Mesenchymal stem cell (in vitro differentiated cells and primary cell): Measurements from ENCODE around the gene RIF1.

ENCODE experiments used
- DNase-seq: peaks from one replicate; pipeline ENCODE4 v3.0.0-alpha.2; 2013
- H2AFZ ChIP-seq: one replicate; pipeline ENCODE4 v1.6.1; 2013; ENCODE audit warnings: low read depth, mild to moderate bottlenecking, control low read depth, inconsistent platforms, low read length, moderate library complexity
- H2AK5ac ChIP-seq: 2 replicates; pipeline ENCODE4 v1.6.1; 2013; ENCODE audit warnings: low read length, moderate library complexity, mild to moderate bottlenecking, inconsistent platforms; ENCODE audit not compliant: severe bottlenecking
- H2BK120ac ChIP-seq: one replicate; pipeline ENCODE4 v1.6.1; 2013; ENCODE audit warnings: low read depth, mild to moderate bottlenecking, inconsistent platforms, low read length, moderate library complexity
- H2BK12ac ChIP-seq, 2 experiments: one replicate each; pipeline ENCODE4 v1.6.1; 2013; ENCODE audit warnings: inconsistent platforms in 2 of 2, low read length in 2 of 2, mild to moderate bottlenecking in 2 of 2, moderate library complexity in 2 of 2, control low read depth in 1 of 2
- H2BK15ac ChIP-seq: one replicate; pipeline ENCODE4 v1.6.1; 2013; ENCODE audit warnings: mild to moderate bottlenecking, low read depth, inconsistent platforms; ENCODE audit not compliant: poor library complexity, severe bottlenecking
- H2BK5ac ChIP-seq: 2 replicates; pipeline ENCODE4 v1.6.1; 2013; ENCODE audit warnings: low read depth, mild to moderate bottlenecking, low read length, control low read depth, inconsistent platforms; ENCODE audit not compliant: poor library complexity, severe bottlenecking
- H3K14ac ChIP-seq, 2 experiments: one replicate each; pipeline ENCODE4 v1.6.1; 2013; ENCODE audit warnings: inconsistent platforms in 2 of 2, low read length in 2 of 2, control low read depth in 1 of 2, mild to moderate bottlenecking in 1 of 2, moderate library complexity in 1 of 2
- H3K18ac ChIP-seq, 2 experiments: one replicate each; pipeline ENCODE4 v1.6.1; 2013; ENCODE audit warnings: inconsistent platforms in 2 of 2, low read length in 2 of 2, control low read depth in 1 of 2, low read depth in 1 of 2, mild to moderate bottlenecking in 1 of 2
- H3K23ac ChIP-seq, 2 experiments: one replicate each; pipeline ENCODE4 v1.6.1; 2013; ENCODE audit warnings: inconsistent platforms in 2 of 2, low read length in 2 of 2, mild to moderate bottlenecking in 2 of 2, moderate library complexity in 2 of 2, control low read depth in 1 of 2
- H3K27ac ChIP-seq: 2 replicates; pipeline ENCODE4 v1.5.1; 2013; ENCODE audit warnings: mild to moderate bottlenecking, moderate library complexity, low read length, control low read depth, inconsistent platforms; ENCODE audit not compliant: poor library complexity, severe bottlenecking
- H3K27me3 ChIP-seq, 2 experiments: 2 replicates each; pipeline versions ENCODE4 v1.6.1 to v1.7.0; 2013; ENCODE audit warnings: low read length in 2 of 2, mild to moderate bottlenecking in 2 of 2, moderate library complexity in 2 of 2, control low read depth in 1 of 2, inconsistent platforms in 1 of 2; ENCODE audit not compliant: control insufficient read depth in 1 of 2, insufficient read depth in 1 of 2
- H3K36me3 ChIP-seq, 2 experiments: 2 replicates each; pipeline versions ENCODE4 v1.6.1 to v1.7.0; 2013; ENCODE audit warnings: low read length in 2 of 2, control low read depth in 1 of 2, inconsistent platforms in 1 of 2, low read depth in 1 of 2, mild to moderate bottlenecking in 1 of 2; ENCODE audit not compliant: insufficient read depth in 2 of 2, control insufficient read depth in 1 of 2
- H3K4ac ChIP-seq, 2 experiments: one replicate each; pipeline ENCODE4 v1.6.1; 2013; ENCODE audit warnings: inconsistent platforms in 2 of 2, low read length in 2 of 2, mild to moderate bottlenecking in 2 of 2, moderate library complexity in 2 of 2, control low read depth in 1 of 2, low read depth in 1 of 2
- H3K4me1 ChIP-seq: 2 replicates; pipeline ENCODE4 v1.6.1; 2013; ENCODE audit warnings: low read depth, low read length, control low read depth; ENCODE audit not compliant: control insufficient read depth, insufficient read depth
- H3K4me2 ChIP-seq: 2 replicates; pipeline ENCODE4 v1.6.1; 2013; ENCODE audit warnings: low read length, mild to moderate bottlenecking, inconsistent platforms; ENCODE audit not compliant: poor library complexity, severe bottlenecking
- H3K4me3 ChIP-seq, 2 experiments: 2 replicates each; pipeline versions ENCODE4 v1.5.1 to v1.7.0; 2013; ENCODE audit warnings: low read length in 2 of 2, mild to moderate bottlenecking in 2 of 2, control low read depth in 1 of 2, low read depth in 1 of 2; ENCODE audit not compliant: insufficient read depth in 1 of 2
- H3K79me1 ChIP-seq: replicated peaks from 2 replicates; pipeline ENCODE4 v1.6.1; 2013; ENCODE audit warnings: mild to moderate bottlenecking, control low read depth, low read length, inconsistent platforms; ENCODE audit not compliant: poor library complexity, severe bottlenecking
- H3K9ac ChIP-seq: 2 replicates; pipeline ENCODE4 v1.7.0; 2013; ENCODE audit warnings: mild to moderate bottlenecking, low read length, moderate library complexity
- H3K9me3 ChIP-seq: 2 replicates; pipeline ENCODE4 v1.7.0; 2013; ENCODE audit warnings: mild to moderate bottlenecking, low read length; ENCODE audit not compliant: control insufficient read depth
- H4K8ac ChIP-seq: one replicate; pipeline ENCODE4 v1.6.1; 2013; ENCODE audit warnings: inconsistent platforms, mild to moderate bottlenecking, low read length, moderate library complexity
- H4K91ac ChIP-seq: one replicate; pipeline ENCODE4 v1.6.1; 2013; ENCODE audit warnings: mild to moderate bottlenecking, low read length, inconsistent platforms
- WGBS: methylation state at CpG from one replicate; pipeline ENCODE4 v1.1.7; 2013; ENCODE audit warnings: mixed read lengths; 5-methylcytosine and 5-hydroxymethylcytosine counted together

The RIF1 gene

GRCh38 chr2:151465771-151466170 is 56.1 kb downstream of the RIF1 start:
- no peak overlapping the region for H3K4ac ChIP-seq
- H4K91ac ChIP-seq: no peak overlapping the region
- H3K36me3 ChIP-seq: peaks cover 12 to 98% of the 10 kb centered on the region in 2 experiments
- no peak overlapping the region for H3K18ac ChIP-seq
- no peak overlapping the region for H3K4me3 ChIP-seq
- no peaks in the 10 kb centered on the region for H3K4me1 ChIP-seq
- H2BK12ac ChIP-seq: no peak overlapping the region
- DNase-seq: no peak
- no peak overlapping the region for H2BK15ac ChIP-seq
- peaks cover 10% of the 10 kb centered on the region for H3K79me1 ChIP-seq
- H2BK5ac ChIP-seq: no peak overlapping the region
- H2AFZ ChIP-seq: no peak overlapping the region
- no peak overlapping the region for H2BK120ac ChIP-seq
- WGBS: 97% methylated on average over 3 of the region's 3 CpGs
- H3K9ac ChIP-seq: no peak overlapping the region
- H3K14ac ChIP-seq: no peak overlapping the region
- H3K27me3 ChIP-seq: no peaks in the 10 kb centered on the region
- no peak overlapping the region for H3K27ac ChIP-seq
- H3K9me3 ChIP-seq: peaks cover 7% of the 10 kb centered on the region
- H3K23ac ChIP-seq: no peak overlapping the region
- no peak overlapping the region for H2AK5ac ChIP-seq
- H3K4me2 ChIP-seq: no peak overlapping the region
- no peak overlapping the region for H4K8ac ChIP-seq

DNA sequence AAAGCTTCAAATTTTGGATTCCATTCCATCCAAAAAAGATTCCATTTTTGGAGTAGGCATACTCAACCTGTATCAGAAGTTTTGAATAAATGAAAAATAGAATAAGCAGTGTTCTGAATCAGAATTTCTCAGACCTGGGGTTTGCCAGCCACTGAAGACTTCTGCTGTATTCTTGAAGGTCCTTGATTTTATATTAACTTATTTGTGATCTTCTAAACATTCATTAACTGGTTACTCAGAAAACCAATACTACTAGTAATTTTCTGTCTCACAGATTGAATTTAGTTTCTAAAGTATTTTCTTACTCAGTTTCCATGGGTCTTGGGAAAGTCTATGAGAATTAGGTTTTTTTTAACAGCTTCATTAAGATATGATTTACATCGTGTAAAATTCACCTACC is 60.9 kb downstream of the RIF1 start:
- Histone ChIP-seq H3K18ac (no peak overlapping the region), H3K23ac (no peak overlapping the region), H2BK15ac (no peak overlapping the region), H3K27ac (no peak overlapping the region), H2AK5ac (no peak overlapping the region), H2BK5ac (no peak overlapping the region), H3K36me3 (peaks cover 12 to 81% of the 10 kb centered on the region in 2 experiments), H2BK12ac (no peak overlapping the region), H3K4ac (no peak overlapping the region), H3K4me1 (no peaks in the 10 kb centered on the region), H3K4me2 (no peak overlapping the region), H3K9ac (no peak overlapping the region), H2AFZ (no peak overlapping the region), H2BK120ac (no peak overlapping the region), H4K91ac (no peak overlapping the region), H3K14ac (no peak overlapping the region), H3K27me3 (no peaks in the 10 kb centered on the region), H3K79me1 (peaks cover 12% of the 10 kb centered on the region), H3K4me3 (no peak overlapping the region), H4K8ac (no peak overlapping the region), H3K9me3 (peaks cover 9% of the 10 kb centered on the region)
- DNase-seq: no peak
- no CpG with 5 or more reads among the region's 1 CpG for WGBS

GRCh38 chr2:151472966-151473365 is 63.3 kb downstream of the RIF1 start:
- Histone ChIP-seq H2BK12ac (no peak overlapping the region), H4K8ac (no peak overlapping the region)

DNA sequence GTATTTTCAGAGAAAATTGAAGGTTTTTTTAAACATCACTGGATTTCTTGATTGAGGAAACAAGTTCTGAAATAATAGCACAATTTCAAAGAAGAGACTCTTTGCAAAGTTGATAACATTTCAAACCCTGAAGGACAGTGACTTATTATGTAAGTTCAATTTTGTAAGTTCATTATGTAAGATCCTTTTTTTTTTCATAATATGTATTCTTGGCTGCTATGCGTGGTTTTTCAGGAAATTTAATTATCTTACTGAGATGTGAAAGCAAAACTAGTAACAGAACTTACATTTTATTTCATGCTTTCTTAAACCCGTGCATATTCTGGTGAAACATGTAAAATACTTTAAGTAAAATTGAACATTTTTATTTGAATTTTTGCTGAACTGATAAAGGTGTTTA is 65.4 kb downstream of the RIF1 start:
- Histone ChIP-seq H3K23ac (no peak overlapping the region), H3K27ac (no peak overlapping the region), H2BK120ac (no peak overlapping the region), H3K9ac (no peak overlapping the region), H2BK15ac (no peak overlapping the region), H3K4me2 (no peak overlapping the region), H3K4me1 (peaks cover 3% of the 10 kb centered on the region), H3K18ac (no peak overlapping the region), H2AK5ac (no peak overlapping the region), H3K79me1 (peaks cover 13% of the 10 kb centered on the region), H3K36me3 (peaks cover 10 to 57% of the 10 kb centered on the region in 2 experiments), H3K4me3 (no peak overlapping the region), H4K8ac (no peak overlapping the region), H2AFZ (no peak overlapping the region), H3K9me3 (peaks cover 9% of the 10 kb centered on the region), H3K14ac (no peak overlapping the region), H4K91ac (no peak overlapping the region), H2BK12ac (no peak overlapping the region), H3K4ac (no peak overlapping the region), H2BK5ac (no peak overlapping the region), H3K27me3 (no peaks in the 10 kb centered on the region)
- 100% methylated on average over 1 of the region's 2 CpGs for WGBS
- DNase-seq: no peak

More at GRCh38 chr2:151472966-151473365, 63.3 kb downstream of the RIF1 start:
- Histone ChIP-seq H2BK5ac (no peak overlapping the region), H3K27me3 (no peaks in the 10 kb centered on the region), H3K4me1 (peaks cover 3% of the 10 kb centered on the region), H3K36me3 (peaks cover 10 to 73% of the 10 kb centered on the region in 2 experiments), H3K79me1 (peaks cover 8% of the 10 kb centered on the region), H3K4me3 (no peak overlapping the region), H3K18ac (no peak overlapping the region), H3K27ac (no peak overlapping the region), H3K9me3 (peaks cover 9% of the 10 kb centered on the region), H2BK15ac (no peak overlapping the region), H3K14ac (no peak overlapping the region), H3K4ac (no peak overlapping the region), H3K4me2 (no peak overlapping the region), H4K91ac (no peak overlapping the region), H2AK5ac (no peak overlapping the region), H3K9ac (no peak overlapping the region), H2AFZ (no peak overlapping the region), H2BK120ac (no peak overlapping the region), H3K23ac (no peak overlapping the region)
- DNase-seq: no peak
- 83% methylated on average over 3 of the region's 3 CpGs for WGBS
